ENCODE results near the gene WDR18. TPM values are rescaled to one million over a fixed set of nuclear protein-coding genes. Genes with fewer than 3 reads are reported as not detected.

The WDR18 gene
- total and polyA plus RNA-seq, 2 donors from 2014 or later: 40.3 to 77.2 TPM

DNA sequence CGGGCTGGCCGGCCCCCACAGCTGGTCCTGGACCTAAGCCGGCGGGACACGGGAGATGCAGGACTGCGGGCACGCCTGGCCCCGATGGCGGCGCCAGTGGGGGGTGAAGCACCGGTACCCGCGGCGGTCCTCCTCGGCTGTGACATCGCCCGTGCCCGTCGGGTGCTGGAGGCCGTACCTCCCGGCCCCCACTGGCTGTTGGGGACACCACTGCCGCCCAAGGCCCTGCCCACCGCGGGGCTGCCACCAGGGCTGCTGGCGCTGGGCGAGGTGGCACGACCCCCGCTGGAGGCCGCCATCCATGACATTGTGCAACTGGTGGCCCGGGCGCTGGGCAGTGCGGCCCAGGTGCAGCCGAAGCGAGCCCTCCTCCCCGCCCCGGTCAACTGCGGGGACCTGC lies 19.1 kb downstream of the WDR18 start:
- DNase-seq: peak in 1 of 5 donors; percentile 78
- H3K4me3 ChIP-seq (ENCODE audit: low read length in 3 of 3): no peak overlapping the region
- no peak overlapping the region for H3K9ac ChIP-seq (ENCODE audit: low read length in 3 of 3)
- intact Hi-C loops (cut with DNase I): no loop called here
- H3K4me1 ChIP-seq (ENCODE audit: control insufficient read depth in 2 of 3, insufficient read depth in 2 of 3, low read depth in 1 of 3, low read length in 3 of 3): no peaks in the 10 kb centered on the region
- H3K36me3 ChIP-seq (ENCODE audit: control insufficient read depth in 2 of 3, insufficient read depth in 3 of 3, low read length in 3 of 3): no peaks in the 10 kb centered on the region
- H3K27me3 ChIP-seq (ENCODE audit: control insufficient read depth, insufficient read depth, low read length): peaks cover 7% of the 10 kb centered on the region
- no peak for FAIRE-seq
- TF ChIP-seq, protein P1, sequence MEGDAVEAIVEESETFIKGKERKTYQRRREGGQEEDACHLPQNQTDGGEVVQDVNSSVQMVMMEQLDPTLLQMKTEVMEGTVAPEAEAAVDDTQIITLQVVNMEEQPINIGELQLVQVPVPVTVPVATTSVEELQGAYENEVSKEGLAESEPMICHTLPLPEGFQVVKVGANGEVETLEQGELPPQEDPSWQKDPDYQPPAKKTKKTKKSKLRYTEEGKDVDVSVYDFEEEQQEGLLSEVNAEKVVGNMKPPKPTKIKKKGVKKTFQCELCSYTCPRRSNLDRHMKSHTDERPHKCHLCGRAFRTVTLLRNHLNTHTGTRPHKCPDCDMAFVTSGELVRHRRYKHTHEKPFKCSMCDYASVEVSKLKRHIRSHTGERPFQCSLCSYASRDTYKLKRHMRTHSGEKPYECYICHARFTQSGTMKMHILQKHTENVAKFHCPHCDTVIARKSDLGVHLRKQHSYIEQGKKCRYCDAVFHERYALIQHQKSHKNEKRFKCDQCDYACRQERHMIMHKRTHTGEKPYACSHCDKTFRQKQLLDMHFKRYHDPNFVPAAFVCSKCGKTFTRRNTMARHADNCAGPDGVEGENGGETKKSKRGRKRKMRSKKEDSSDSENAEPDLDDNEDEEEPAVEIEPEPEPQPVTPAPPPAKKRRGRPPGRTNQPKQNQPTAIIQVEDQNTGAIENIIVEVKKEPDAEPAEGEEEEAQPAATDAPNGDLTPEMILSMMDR (IDR thresholded peaks at IDR 0.05; ENCODE audit: borderline replicate concordance, extremely low read depth, insufficient read depth): no peak
- no peaks in the 10 kb centered on the region for H3K9me3 ChIP-seq (ENCODE audit: control insufficient read depth in 2 of 3, insufficient read depth in 1 of 3, low read length in 3 of 3)
- H3K27ac ChIP-seq (ENCODE audit: low read depth in 2 of 2, low read length in 2 of 2): no peak overlapping the region

DNA sequence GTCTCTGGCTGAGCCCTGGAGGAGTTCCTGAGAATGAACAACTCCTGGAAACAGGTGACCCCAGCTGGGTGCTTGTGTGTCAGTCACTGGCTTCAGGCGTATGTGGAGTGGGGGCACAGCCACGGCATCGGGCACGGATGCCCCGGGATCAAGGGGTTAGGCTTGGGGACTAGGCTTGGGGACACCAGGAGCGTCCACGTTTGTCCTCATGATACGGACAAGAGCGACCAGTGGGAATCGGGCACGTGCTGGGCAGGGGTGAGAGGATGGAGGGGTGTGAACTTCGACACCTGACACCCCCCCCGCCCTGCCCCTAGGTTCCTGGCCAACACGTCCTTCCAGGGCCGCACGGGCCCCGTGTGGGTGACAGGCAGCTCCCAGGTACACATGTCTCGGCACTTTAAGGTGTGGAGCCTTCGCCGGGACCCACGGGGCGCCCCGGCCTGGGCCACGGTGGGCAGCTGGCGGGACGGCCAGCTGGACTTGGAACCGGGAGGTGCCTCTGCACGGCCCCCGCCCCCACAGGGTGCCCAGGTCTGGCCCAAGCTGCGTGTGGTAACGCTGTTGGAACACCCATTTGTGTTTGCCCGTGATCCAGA lies 20.2 kb downstream of the WDR18 start:
- Histone ChIP-seq H3K27me3 (ENCODE audit: control insufficient read depth, insufficient read depth, low read length) (peaks cover 3% of the 10 kb centered on the region), H3K4me1 (ENCODE audit: control insufficient read depth in 2 of 3, insufficient read depth in 2 of 3, low read depth in 1 of 3, low read length in 3 of 3) (no peaks in the 10 kb centered on the region), H3K9me3 (ENCODE audit: control insufficient read depth in 2 of 3, insufficient read depth in 1 of 3, low read length in 3 of 3) (no peaks in the 10 kb centered on the region), H3K27ac (ENCODE audit: low read depth in 2 of 2, low read length in 2 of 2) (no peak overlapping the region), H3K9ac (ENCODE audit: low read length in 3 of 3) (no peak overlapping the region), H3K36me3 (ENCODE audit: control insufficient read depth in 2 of 3, insufficient read depth in 3 of 3, low read length in 3 of 3) (no peaks in the 10 kb centered on the region), H3K4me3 (ENCODE audit: low read length in 3 of 3) (no peak overlapping the region)
- FAIRE-seq (no peak), DNase-seq (no peak)
- TF ChIP-seq, protein P1 (IDR thresholded peaks at IDR 0.05; ENCODE audit: borderline replicate concordance, extremely low read depth, insufficient read depth): no peak
- intact Hi-C loops (cut with DNase I): no loop called here

DNA sequence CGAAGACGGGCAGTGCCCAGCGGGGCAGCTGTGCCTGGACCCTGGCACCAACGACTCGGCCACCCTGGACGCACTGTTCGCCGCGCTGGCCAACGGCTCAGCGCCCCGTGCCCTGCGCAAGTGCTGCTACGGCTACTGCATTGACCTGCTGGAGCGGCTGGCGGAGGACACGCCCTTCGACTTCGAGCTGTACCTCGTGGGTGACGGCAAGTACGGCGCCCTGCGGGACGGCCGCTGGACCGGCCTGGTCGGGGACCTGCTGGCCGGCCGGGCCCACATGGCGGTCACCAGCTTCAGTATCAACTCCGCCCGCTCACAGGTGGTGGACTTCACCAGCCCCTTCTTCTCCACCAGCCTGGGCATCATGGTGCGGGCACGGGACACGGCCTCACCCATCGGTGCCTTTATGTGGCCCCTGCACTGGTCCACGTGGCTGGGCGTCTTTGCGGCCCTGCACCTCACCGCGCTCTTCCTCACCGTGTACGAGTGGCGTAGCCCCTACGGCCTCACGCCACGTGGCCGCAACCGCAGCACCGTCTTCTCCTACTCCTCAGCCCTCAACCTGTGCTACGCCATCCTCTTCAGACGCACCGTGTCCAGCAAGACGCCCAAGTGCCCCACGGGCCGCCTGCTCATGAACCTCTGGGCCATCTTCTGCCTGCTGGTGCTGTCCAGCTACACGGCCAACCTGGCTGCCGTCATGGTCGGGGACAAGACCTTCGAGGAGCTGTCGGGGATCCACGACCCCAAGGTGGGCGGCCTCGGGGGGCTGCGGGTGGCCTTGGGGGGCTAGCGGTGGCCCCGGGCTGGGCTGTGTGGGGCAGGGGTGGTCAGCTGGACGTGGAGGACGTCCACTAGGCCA lies 20.9 kb downstream of the WDR18 start:
- intact Hi-C loops (cut with DNase I): no loop called here
- H3K4me1 ChIP-seq (ENCODE audit: control insufficient read depth in 2 of 3, insufficient read depth in 2 of 3, low read depth in 1 of 3, low read length in 3 of 3): no peaks in the 10 kb centered on the region
- H3K4me3 ChIP-seq (ENCODE audit: low read length in 3 of 3): no peak overlapping the region
- FAIRE-seq (no peak), DNase-seq (peak in 1 of 5 donors; percentile 79)
- no peaks in the 10 kb centered on the region for H3K9me3 ChIP-seq (ENCODE audit: control insufficient read depth in 2 of 3, insufficient read depth in 1 of 3, low read length in 3 of 3)
- H3K27ac ChIP-seq (ENCODE audit: low read depth in 2 of 2, low read length in 2 of 2): no peak overlapping the region
- TF ChIP-seq, protein P1 (IDR thresholded peaks at IDR 0.05; ENCODE audit: borderline replicate concordance, extremely low read depth, insufficient read depth): no peak
- no peak overlapping the region for H3K9ac ChIP-seq (ENCODE audit: low read length in 3 of 3)
- H3K27me3 ChIP-seq (ENCODE audit: control insufficient read depth, insufficient read depth, low read length): no peaks in the 10 kb centered on the region
- H3K36me3 ChIP-seq (ENCODE audit: control insufficient read depth in 2 of 3, insufficient read depth in 3 of 3, low read length in 3 of 3): no peaks in the 10 kb centered on the region
